ENCODE data around the gene COL21A1.

Gene COL21A1

DNA sequence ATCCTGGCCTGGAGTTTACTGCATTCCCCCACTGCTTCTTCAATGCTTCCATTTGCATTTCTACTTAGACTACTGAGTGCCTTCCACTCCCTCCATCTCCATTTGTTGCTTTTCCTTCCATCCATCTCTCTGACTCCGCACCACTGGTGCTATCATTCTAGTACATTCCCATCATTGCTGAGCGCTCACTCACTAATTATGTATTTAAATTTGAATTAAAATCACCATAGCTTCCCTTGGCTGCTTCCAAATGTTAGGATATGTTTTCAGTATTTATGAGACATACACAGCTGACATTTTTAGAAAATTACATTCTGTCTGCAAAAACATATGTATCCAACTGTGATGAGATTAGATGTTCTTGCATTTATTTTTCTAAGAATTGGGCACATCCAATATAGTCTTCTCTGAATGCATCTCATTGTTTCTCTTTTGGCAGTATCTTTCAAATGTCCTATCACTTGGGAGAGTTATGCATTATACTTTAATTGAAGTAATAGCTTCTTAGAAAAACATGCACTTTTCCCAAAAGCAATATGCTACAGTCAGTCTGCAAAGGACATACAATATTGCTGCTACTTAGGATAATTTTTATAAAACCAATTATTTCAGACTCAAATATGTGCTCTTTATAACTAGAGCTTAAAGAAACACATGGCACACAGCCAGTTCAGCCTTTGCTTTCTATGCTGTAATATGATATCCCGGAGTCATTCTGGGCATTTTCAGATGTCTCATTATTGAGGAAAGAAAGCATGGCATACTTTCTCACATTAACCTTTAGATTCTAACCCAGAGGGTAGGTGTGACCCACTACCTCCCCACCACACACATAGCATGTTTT is 12.1 kb upstream of the COL21A1 start:
- no peak overlapping the region for H3K27ac ChIP-seq
- TF ChIP-seq, protein P1, sequence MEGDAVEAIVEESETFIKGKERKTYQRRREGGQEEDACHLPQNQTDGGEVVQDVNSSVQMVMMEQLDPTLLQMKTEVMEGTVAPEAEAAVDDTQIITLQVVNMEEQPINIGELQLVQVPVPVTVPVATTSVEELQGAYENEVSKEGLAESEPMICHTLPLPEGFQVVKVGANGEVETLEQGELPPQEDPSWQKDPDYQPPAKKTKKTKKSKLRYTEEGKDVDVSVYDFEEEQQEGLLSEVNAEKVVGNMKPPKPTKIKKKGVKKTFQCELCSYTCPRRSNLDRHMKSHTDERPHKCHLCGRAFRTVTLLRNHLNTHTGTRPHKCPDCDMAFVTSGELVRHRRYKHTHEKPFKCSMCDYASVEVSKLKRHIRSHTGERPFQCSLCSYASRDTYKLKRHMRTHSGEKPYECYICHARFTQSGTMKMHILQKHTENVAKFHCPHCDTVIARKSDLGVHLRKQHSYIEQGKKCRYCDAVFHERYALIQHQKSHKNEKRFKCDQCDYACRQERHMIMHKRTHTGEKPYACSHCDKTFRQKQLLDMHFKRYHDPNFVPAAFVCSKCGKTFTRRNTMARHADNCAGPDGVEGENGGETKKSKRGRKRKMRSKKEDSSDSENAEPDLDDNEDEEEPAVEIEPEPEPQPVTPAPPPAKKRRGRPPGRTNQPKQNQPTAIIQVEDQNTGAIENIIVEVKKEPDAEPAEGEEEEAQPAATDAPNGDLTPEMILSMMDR (conservative IDR thresholded peaks at IDR 0.05), result no peak
- no peak for TF ChIP-seq ZFX (IDR thresholded peaks at IDR 0.05)

DNA sequence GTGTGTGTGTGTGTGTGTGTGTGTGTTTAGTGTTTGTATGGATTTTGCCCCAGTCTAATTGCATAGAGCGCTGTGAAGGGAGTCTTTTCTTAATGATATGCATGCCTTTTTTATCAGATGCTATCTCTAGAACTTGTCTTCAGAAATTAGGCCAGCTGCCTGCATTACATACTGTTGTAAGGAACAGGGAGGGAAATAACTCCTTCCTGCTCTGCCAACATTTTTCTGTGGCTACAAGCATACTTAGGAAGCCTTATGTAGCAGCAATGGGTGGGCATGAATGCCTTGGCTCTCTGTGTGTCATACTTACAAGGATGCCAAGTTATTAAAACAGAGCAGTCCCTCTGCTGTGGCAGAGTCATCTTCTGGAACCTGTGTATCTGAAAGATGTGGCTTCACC is 8.0 kb upstream of the COL21A1 start:
- no peak overlapping the region for H3K27ac ChIP-seq
- no peak for TF ChIP-seq ZFX (IDR thresholded peaks at IDR 0.05)
- TF ChIP-seq, protein P1 (conservative IDR thresholded peaks at IDR 0.05), result no peak

DNA sequence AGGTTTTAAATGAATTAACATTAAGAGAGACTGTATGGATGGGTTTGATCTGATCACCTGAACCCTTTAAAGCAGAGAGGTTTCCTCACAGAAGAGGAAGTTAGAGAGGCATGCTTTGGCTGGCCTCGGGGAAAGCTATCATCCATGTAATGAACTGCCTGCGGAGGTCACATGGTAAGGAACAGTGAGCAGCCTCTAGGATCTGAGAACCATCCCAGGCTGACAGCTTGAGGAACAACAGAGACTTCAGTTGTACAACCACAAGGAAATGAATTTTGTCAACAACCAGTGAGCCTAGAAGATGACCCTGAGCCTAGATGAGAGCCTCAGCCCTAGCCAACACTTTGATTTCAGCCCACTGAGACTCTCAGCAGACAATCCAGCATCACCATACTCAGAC is 2.9 kb upstream of the COL21A1 start:
- TF ChIP-seq ZFX (IDR thresholded peaks at IDR 0.05), result no peak
- TF ChIP-seq, protein P1 (conservative IDR thresholded peaks at IDR 0.05), result no peak
- no peak overlapping the region for H3K27ac ChIP-seq

GRCh38 chr6:56247654-56248122 is 308 bp upstream of the COL21A1 start:
- H3K27ac ChIP-seq, result no peak overlapping the region
- TF ChIP-seq, protein P1 (conservative IDR thresholded peaks at IDR 0.05), result no peak
- no peak for TF ChIP-seq ZFX (IDR thresholded peaks at IDR 0.05)

DNA sequence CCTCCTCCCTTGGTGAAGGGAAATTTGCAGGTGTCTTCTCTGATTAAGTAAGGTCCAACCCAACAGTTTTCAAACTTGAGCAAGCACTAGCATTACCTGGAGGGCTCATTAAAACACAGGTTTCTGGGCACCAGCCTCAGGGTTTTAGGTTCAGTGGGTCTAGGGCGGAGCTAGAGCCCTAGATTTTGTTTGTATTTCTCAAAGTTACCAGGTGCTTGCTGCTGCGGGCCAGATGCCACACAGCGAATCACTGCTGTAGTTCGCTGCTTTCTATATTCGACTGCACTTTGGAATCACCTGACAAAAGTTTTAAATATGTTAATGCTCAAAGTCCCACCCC is 869 bp downstream of the COL21A1 start:
- H3K27ac ChIP-seq, result no peak overlapping the region
- TF ChIP-seq, protein P1 (conservative IDR thresholded peaks at IDR 0.05), result no peak
- TF ChIP-seq ZFX (IDR thresholded peaks at IDR 0.05), result no peak

GRCh38 chr6:56245903-56246351 is 1.5 kb downstream of the COL21A1 start:
- TF ChIP-seq, protein P1 (conservative IDR thresholded peaks at IDR 0.05), result no peak
- no peak for TF ChIP-seq ZFX (IDR thresholded peaks at IDR 0.05)
- no peak overlapping the region for H3K27ac ChIP-seq

DNA sequence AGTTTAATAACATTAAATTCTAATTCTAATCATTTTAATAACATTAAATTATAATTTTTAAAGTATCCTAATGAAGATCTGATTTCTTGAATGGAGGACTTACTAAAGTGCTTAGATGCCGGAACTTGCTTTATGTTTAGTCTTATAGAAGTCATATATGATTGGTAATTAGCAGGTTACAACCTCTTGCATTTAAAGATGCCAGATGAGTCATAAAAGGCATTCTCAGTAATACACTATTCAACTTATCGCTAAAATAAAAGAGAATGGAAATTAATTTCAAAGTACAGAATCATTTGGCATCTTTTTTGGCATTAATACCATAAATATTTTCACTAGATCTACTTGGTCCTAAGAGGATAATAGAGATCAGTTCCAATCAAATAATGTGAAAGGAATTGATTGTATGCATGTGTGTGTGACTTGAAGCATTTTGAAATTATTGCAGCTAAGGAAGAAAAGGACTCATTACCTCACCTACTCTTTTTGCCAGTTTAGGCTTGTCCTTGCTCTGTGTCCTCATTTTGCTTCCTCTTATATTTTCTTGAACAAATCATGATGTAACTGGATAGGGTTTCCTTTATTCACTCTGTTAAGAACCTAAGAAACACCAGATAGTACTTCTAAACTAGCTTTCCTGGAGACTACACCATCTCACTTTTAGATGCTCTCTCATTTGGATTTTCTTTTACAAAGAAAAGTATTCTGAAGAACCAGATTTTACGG is 2.7 kb downstream of the COL21A1 start:
- H3K27ac ChIP-seq, result no peak overlapping the region
- TF ChIP-seq, protein P1 (conservative IDR thresholded peaks at IDR 0.05), result no peak
- TF ChIP-seq ZFX (IDR thresholded peaks at IDR 0.05), result no peak

Measured in C4-2B (cell line).